DMS153 treated with DMSO at 0.1 percent for 48 hours (cell line): Measurements from ENCODE around the gene FAM13C.

Source experiments
- DNase-seq: peaks from one replicate; lab custom pipeline; 2025; ENCODE audit not compliant: unreplicated experiment; lab: John Stamatoyannopoulos, UW

The FAM13C gene

DNA sequence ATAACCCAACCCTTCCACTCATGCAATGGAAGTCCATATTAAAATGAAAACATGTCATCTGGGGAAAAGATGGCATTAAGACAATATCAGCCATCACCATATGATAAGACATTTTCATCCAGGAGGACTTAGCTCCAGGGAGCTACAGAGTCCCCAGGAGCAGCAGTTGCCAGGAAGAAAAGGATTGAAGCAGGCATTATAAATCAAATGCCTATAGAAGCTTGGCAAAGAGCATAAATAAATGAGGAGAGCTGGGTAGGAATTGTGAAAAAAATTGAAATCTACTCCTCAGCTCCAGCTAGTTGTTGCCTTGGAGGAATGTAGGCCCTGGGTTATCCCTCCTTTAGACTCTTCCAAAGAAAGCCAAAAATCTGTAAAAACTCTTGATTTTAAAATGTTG lies 42.5 kb downstream of the FAM13C start:
- no peak for DNase-seq

GRCh38 chr10:59317066-59317465 lies 45.3 kb downstream of the FAM13C start:
- no peak for DNase-seq

DNA sequence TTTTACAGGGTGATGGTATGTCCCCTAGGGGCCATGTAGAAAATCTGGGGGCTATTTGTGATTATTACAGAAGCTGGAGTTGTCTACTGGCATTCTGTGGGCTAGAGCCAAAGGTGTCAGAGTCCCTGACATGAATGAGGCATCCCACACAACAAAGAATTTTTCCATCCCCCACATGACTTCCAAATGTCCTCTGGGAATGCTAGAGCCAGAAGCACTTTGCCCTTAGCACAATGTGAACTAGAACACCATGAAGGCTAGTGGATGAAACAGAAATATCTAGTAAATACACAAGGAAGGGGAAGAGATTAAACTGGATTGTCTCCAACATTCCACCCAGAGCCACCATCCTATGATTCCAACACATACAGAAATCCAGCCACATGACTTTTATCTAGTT lies 46.9 kb downstream of the FAM13C start:
- DNase-seq, result no peak

DNA sequence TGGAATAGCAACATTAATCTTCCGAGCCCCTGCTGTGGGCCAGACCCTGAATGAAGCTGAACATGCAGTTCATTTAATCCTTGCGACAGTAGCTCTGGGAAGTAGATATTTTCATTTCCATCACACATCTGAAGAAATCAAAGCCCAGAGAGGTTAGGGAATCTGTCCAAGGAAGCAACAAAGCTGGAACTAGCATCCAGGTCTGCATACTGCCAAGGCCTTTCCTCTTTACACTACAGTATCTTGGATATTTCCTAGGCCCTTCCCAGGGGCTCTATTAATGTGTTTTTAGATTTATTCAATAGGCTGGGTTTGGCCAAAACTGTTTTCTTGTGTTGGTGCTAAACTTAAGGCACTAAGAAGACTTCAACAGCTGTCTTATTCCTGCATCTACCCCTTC lies 48.1 kb downstream of the FAM13C start:
- no peak for DNase-seq

- no peak for DNase-seq
Measured at GRCh38 chr10:59312247-59312646, 50.1 kb downstream of the FAM13C start.

DNA sequence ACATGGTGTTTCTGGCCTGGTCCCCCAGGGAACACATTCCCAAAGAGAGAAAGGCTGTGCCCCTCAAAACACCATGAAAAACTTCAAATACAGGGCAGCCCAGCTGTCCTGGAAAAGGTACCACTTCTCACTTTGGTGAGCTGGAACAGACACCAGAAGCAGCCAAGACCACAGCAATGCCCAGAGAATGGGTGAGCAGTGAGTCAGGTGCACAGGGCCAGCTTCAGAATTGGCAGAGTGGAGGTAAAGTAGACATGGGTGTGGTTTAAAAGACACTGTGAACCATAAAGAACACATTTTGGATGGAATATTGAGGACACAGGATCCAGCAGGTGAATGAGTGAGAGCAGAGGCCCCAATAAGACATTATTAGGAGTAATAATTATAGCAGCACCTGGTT lies 51.3 kb downstream of the FAM13C start:
- DNase-seq, result no peak

DNA sequence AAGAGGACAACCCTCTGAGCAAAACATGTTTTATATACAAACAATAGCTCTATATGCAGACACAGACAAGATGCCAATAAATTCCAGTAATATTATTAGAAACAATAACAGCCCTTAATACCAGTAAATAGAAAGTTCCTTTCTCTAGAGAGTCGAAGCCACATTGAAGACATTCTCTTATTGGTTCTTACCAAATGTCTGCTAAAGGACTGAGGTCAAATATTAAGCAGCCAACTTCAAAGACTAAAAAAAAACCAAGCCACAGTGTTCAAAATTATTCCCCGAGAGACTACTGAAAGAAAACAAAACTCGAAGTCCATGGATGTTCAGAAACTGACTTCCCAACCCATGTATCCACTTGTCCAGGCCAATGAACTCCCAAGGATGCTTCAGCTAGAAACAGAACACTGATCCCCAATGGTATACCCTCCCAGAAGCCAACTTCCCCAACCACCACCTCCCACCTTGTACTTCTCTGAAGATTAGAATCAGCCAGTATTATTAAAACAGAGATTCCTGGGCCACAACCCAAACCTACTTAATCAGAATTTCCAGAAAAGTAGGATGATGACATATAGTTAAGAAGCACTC lies 51.9 kb downstream of the FAM13C start:
- no peak for DNase-seq

- no peak for DNase-seq
Measured at GRCh38 chr10:59304521-59305097, 57.7 kb downstream of the FAM13C start.

DNA sequence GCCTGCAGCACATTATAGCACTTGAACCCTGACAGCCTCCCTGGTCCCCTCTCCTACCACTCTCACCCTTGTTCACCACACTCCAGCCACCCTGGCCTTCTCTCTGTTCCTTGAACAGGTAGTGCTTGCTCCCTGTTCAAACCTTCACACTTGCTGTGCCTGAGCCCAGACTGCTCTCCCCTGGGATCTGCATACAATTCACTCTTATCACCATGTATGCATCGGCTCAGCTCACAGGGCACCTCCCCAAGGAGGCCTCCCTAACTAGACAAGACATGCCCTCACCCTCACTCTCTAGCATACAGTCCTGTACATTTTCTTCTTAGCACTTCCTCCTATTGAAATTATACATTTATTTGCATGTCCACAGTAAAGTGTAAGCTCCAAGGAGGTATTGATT lies 59.3 kb downstream of the FAM13C start:
- no peak for DNase-seq

- no peak for DNase-seq
Measured at GRCh38 chr10:59302381-59302780, 60.0 kb downstream of the FAM13C start.

DNA sequence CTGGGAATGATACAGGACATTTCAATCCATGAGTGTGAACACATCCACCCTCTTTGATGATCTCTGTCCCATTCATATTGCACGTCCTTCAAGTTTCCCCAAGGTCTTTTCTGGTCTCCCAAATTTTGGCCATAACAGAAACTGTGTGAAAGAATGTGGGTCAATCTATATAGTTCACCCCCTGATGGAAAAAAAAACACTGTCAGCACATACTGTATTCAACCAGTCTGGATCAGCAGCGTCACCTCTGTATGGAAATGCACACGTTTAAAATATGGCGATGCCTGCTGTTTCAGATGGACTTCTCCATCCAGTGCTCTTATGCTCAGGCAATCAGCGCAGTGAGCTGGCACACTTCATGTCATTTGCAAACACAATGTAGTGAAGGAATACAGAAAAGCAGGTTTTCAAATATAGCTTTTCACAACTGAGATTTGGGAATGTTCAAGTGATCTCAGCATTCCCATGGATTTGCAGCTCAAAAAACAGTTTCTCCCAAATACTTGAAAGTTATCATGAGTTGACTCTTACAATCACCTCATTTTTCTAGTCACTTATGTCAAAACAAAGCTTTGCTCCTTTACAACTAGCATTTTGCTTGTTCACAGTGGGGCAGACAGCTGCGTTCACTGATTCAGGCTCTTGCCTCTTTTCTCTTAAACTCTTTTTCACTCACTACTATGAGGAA lies 61.1 kb downstream of the FAM13C start:
- DNase-seq, result no peak

GRCh38 chr10:59300386-59300785 lies 62.0 kb downstream of the FAM13C start:
- DNase-seq, result no peak

DNA sequence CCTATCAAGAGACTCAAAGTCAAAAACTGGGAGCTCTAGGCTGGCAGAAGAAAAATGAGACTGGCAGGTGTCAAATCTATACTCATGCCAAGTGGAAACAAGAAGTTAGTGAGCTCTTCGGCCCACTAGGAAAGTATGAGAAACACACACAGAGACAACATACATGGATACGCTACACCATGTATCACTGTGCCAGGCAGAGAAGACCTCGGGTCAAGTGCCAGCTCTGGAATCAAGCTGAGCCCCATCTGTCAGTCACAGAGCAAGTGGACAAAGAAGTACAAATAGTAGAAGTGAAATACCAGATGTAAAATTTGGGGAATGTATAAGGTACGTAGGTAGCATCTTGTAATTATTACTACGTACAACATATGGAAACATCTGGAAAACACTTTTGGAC lies 62.4 kb downstream of the FAM13C start:
- DNase-seq, result no peak

DNA sequence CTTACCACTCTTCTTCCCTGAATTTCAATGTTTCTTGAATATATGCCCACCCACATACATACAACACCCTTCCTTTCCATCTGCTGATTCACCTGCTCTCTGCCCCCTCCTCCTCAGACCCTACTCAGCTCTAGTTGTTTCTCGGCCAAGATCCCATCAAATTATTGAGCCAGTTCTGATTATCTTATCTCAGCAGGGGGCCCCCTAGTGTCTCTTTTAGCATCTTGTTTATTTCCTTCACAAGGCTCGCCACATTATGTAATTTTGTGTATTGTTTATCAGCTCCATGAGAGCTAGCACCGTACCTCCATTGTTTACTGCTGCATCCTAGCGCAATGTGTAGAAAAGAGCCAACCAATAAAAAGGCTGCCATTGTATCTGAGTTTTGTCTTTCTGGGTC lies 71.9 kb downstream of the FAM13C start:
- DNase-seq, result no peak

- no peak for DNase-seq
Measured at GRCh38 chr10:59289853-59290252, 72.5 kb downstream of the FAM13C start.

GRCh38 chr10:59287587-59288255 lies 74.6 kb downstream of the FAM13C start:
- no peak for DNase-seq

DNA sequence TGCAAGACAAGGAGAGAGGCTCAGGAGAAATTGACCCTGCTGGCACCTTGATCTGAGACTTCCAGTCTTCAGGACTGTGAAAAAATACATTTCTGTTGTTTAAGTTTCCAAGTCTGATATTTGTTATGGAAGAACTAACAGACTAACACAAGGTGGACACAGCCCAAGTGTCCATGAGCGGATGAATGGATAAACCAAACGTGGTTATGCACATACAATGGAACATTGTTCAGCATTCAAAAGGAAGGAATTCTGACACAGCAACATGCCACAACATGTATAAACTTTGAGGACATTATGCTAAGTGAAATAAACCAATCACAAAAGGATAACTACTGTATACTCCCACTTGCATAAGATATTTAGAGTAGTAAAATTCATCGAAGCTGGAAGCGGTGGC lies 76.5 kb downstream of the FAM13C start:
- DNase-seq, result no peak

DNA sequence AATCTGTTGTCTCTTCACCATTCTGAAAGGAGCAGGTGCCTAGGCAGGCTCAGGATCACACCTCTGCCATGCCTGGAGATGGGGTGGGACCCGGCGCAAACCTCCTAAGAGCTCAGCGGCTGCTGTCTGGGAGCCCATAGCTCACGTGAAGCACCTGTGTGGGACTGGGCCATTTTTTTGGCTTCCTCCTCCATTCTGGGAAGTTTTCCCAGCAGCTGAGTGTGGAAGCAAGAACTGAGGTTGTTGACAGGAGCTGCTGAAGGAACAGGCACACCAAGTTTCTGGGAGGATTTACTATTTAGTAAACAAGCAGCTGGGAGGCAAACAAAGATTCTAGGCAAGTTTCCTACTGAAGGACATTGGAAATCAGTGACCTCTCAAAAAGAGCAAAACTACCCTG lies 77.3 kb downstream of the FAM13C start:
- DNase-seq, result no peak

DNA sequence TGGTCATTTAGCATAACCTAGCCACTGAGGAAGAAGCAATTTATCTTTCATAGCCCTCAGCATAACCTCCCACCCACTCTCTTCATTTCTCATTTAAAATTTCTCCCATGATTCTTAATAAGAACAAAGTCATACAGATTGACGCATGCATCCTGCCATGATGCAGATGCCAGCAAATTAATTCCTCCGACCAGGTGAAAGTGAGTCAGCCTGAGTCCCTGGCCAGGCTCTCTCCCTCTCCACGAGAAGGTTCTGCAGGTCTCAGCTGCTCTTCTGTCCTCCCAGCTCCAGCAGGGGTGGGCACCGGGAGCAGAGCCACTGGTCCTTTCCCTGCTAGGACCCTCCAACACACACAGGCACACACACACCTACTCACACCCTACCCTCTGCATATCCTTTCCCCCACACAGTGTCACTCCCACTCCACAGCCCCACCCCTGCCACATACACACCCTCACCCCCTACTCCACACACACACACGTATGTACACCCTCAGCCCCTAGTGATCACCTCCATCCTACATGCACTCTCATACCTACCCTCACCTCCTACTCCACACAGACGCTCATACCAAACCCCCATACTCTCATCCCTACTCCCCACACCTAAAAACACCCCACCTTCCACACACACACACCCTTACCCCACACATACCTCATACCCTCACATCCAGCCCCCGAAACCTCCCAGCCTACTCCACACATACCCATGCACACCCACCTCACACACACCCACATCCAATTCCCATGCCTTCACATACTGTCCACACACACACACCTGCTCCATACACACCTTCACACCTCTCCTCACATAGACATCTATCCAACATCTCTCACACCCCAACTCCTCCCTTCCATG lies 78.0 kb downstream of the FAM13C start:
- DNase-seq, result no peak

DNA sequence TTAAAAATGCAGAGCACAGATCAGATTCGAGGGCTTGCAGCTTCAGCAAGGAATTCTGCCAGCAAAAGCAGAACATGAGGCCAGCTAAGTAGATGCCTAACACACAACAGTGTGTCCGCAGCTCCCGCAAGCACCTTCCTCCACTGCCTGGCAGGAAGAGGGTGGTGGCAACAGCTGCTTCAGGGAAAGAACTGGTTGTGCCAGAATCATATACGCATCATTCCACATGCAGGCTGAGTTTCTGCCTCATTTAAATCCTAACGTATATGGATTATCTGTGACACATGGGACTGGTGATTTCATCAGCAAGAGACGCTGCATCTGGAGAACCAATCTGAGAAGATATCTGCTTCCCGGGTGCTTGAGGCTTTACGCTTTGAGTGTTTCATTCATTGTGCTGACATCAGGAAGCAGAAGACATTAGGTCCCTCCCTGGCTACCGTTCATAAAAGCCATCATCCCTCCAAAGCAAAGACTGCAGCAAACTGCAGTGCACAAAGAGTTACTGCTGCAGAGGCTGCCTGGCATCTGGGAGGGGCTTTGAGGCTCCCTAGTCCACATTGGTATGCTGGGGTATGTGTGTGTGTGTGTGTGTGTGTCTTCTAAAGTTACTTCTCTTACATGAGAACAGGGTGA lies 78.8 kb downstream of the FAM13C start:
- peak; percentile 57 for DNase-seq

GRCh38 chr10:59281861-59282260 lies 80.5 kb downstream of the FAM13C start:
- peak; percentile 4 for DNase-seq
